NCI-H1048 (cell line): Measurements from ENCODE around the gene CADPS2.

Experiments
- DNase-seq: peaks from one replicate; lab custom pipeline; 2025; lab: John Stamatoyannopoulos, UW

Gene CADPS2

GRCh38 chr7:122768827-122769226 is 117.4 kb downstream of the CADPS2 start:
- no peak for DNase-seq

- DNase-seq: no peak
Observed at GRCh38 chr7:122767339-122767738, 118.9 kb downstream of the CADPS2 start.

GRCh38 chr7:122766593-122766992 is 119.7 kb downstream of the CADPS2 start:
- no peak for DNase-seq

GRCh38 chr7:122764902-122765301 is 121.4 kb downstream of the CADPS2 start:
- DNase-seq: no peak

- no peak for DNase-seq
Observed at GRCh38 chr7:122764020-122764419, 122.2 kb downstream of the CADPS2 start.

- no peak for DNase-seq
Observed at GRCh38 chr7:122762071-122762470, 124.2 kb downstream of the CADPS2 start.

- no peak for DNase-seq
Observed at GRCh38 chr7:122758501-122758900, 127.8 kb downstream of the CADPS2 start.

GRCh38 chr7:122756860-122757259 is 129.4 kb downstream of the CADPS2 start:
- DNase-seq: no peak

GRCh38 chr7:122755696-122756095 is 130.6 kb downstream of the CADPS2 start:
- DNase-seq: no peak

- no peak for DNase-seq
Observed at GRCh38 chr7:122752583-122752982, 133.7 kb downstream of the CADPS2 start.

- DNase-seq: no peak
Observed at GRCh38 chr7:122750389-122750788, 135.9 kb downstream of the CADPS2 start.

GRCh38 chr7:122748195-122748594 is 138.1 kb downstream of the CADPS2 start:
- no peak for DNase-seq

GRCh38 chr7:122746948-122747347 is 139.3 kb downstream of the CADPS2 start:
- no peak for DNase-seq

GRCh38 chr7:122743211-122743610 is 143.0 kb downstream of the CADPS2 start:
- DNase-seq: no peak

- DNase-seq: no peak
Observed at GRCh38 chr7:122738947-122739346, 147.3 kb downstream of the CADPS2 start.

- DNase-seq: no peak
Observed at GRCh38 chr7:122736183-122736582, 150.1 kb downstream of the CADPS2 start.

GRCh38 chr7:122727759-122728158 is 158.5 kb downstream of the CADPS2 start:
- no peak for DNase-seq

- no peak for DNase-seq
Observed at GRCh38 chr7:122727354-122727753, 158.9 kb downstream of the CADPS2 start.

- no peak for DNase-seq
Observed at GRCh38 chr7:122726881-122727280, 159.4 kb downstream of the CADPS2 start.

GRCh38 chr7:122724366-122724765 is 161.9 kb downstream of the CADPS2 start:
- no peak for DNase-seq

- no peak for DNase-seq
Observed at GRCh38 chr7:122719010-122719578, 167.2 kb downstream of the CADPS2 start.

GRCh38 chr7:122717356-122718089 is 168.7 kb downstream of the CADPS2 start:
- no peak for DNase-seq

GRCh38 chr7:122715183-122715582 is 171.1 kb downstream of the CADPS2 start:
- no peak for DNase-seq

GRCh38 chr7:122710916-122711315 is 175.3 kb downstream of the CADPS2 start:
- no peak for DNase-seq
